ENCODE data around the gene SLC39A8. TPM values are rescaled to one million over a fixed set of nuclear protein-coding genes. Genes with fewer than 3 reads are reported as not detected.

The SLC39A8 gene
- 10.5 to 11.1 TPM (median 10.6 TPM) in 5 replicates for total RNA-seq (2022; extraction: Qiagen RNA extraction; ENCODE audit: low read depth)

GRCh38 chr4:102344954-102345794, at the start of gene SLC39A8:
SLC39A8 (minus strand) TSS chr4:102345482; CDS start chr4:102344662, 820 bp downstream.

Other genes with a start within 250 kb of the SLC39A8 start
- gene NFKB1, start 155.9 kb upstream of the SLC39A8 start, total RNA-seq (2022; extraction: Qiagen RNA extraction; ENCODE audit: low read depth), result 23.2 to 26.0 TPM (median 24.8 TPM) in 5 replicates